ENCODE results near the gene LRMDA.

The LRMDA gene

DNA sequence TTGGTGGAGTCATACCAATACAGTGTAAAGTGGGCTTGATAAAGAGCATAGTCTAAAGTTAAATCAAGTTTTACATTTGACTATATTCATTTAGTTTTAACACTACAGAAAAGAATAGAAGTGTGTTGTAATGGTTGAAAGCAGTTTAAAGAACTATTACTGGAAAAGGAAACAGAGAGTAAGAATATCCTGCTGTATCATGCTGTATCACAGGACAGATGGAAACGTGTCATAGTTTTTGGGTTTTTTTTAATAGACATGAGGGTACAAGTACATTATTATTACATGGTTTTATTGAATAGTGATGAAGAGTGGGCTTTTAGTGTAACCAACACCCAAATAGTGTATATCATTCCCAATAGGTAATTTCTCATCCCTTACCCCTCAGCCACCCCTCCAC, 944.3 kb downstream of the LRMDA start:
- DNase-seq (ENCODE audit: low read depth), result no peak
- TF ChIP-seq CTCF (IDR thresholded peaks at IDR 0.05; ENCODE audit: insufficient read depth, low read depth, low read length, missing control alignments), result no peak

DNA sequence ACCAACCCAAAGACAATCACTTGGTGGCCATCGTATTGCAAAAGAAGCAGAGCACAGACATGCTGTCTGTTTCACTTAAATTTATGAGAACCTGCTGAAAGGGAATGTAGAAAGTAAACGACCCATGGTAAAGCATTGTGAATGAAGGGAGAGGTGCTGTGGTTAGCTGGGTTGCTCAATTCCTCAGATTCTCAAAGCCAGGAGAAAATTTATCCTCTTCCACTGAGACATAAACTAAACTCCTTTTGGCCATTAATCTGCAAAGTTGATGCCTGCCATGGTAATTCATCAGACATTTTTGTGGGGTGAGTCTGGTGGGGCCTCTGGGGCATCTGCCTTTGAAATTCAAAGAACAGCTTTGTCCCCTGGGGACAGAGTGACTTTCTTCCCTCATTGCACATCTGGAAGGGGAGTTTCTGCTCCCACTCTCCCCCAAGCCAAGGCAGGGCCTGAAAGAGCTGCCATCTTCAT, 951.0 kb downstream of the LRMDA start:
- no peak for DNase-seq (ENCODE audit: low read depth)
- TF ChIP-seq CTCF (IDR thresholded peaks at IDR 0.05; ENCODE audit: insufficient read depth, low read depth, low read length, missing control alignments), result no peak
- H3K4me3 ChIP-seq (ENCODE audit: low read depth, low read length), result no peak overlapping the region

More for the DNA sequence above, 944.3 kb downstream of the LRMDA start:
- H3K4me3 ChIP-seq (ENCODE audit: low read depth, low read length), result no peak overlapping the region

GRCh38 chr10:76388321-76389023, 957.0 kb downstream of the LRMDA start:
- TF ChIP-seq CTCF (IDR thresholded peaks at IDR 0.05; ENCODE audit: insufficient read depth, low read depth, low read length, missing control alignments), result no peak
- no peak for DNase-seq (ENCODE audit: low read depth)
- no peak overlapping the region for H3K4me3 ChIP-seq (ENCODE audit: low read depth, low read length)

DNA sequence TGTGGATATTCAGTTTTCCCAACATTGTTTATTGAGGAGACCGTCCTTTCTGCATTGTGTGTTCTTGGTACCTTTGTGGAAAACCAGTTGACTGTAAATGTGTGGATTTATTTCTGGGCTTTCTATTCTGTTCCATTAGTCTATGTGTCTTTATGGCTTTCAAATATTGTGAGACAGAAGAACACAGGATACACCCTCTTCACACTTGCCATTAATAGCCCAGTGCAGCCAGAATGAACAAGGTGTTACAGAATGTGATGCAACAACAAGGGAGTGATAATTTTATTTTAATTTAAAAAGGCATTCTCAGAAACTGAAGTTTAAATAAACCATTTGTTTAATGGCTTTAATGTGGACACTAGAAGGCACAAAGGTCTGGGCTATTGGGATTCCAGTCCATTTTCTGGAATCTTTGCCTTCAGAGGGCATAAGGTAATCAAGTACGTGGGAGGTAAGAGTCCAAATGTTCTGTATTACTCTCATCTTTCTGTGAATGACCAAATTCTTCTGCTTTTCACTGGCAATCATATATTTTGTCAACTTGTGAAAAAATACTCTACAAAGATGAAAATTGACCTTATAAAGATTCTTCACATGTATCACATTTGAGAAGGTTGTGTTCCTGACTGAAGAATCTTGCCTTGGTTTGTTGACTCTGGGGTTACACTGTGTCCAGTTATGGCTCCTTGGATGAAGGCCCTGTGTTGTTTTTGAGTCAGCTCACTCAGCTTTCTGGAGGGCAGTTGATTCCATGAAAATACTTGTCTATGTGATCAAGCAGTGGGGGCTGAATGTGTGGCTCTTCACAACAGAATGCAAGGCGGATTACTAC, 962.7 kb downstream of the LRMDA start:
- TF ChIP-seq CTCF (IDR thresholded peaks at IDR 0.05; ENCODE audit: insufficient read depth, low read depth, low read length, missing control alignments), result no peak
- no peak for DNase-seq (ENCODE audit: low read depth)

GRCh38 chr10:76394707-76395042, 963.3 kb downstream of the LRMDA start:
- H3K4me3 ChIP-seq (ENCODE audit: low read depth, low read length), result no peak overlapping the region
- no peak for TF ChIP-seq CTCF (IDR thresholded peaks at IDR 0.05; ENCODE audit: insufficient read depth, low read depth, low read length, missing control alignments)
- DNase-seq (ENCODE audit: low read depth), result no peak

More for the DNA sequence above, 962.7 kb downstream of the LRMDA start:
- no peak overlapping the region for H3K4me3 ChIP-seq (ENCODE audit: low read depth, low read length)

DNA sequence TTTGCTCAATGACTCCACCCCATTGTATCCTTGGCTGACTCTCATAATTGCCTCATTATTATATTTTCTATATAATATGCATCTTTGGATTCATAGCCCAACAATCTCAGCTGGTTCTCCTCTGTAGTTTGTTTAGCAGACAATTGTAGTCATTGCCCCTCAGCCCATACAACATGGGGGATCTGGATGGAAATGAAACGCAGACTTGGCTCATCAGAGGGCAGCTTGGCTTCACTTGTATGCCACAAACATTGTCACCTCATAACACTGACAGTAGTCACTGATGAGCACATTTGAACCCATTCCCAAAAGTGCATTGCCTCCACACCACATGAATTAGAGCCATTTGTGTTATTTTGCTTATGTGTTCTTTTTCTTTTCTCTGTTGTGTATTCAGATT, 963.8 kb downstream of the LRMDA start:
- H3K4me3 ChIP-seq (ENCODE audit: low read depth, low read length), result no peak overlapping the region
- DNase-seq (ENCODE audit: low read depth), result no peak
- no peak for TF ChIP-seq CTCF (IDR thresholded peaks at IDR 0.05; ENCODE audit: insufficient read depth, low read depth, low read length, missing control alignments)
